Measurements from ENCODE around the gene PDIA6. TPM values are rescaled to one million over a fixed set of nuclear protein-coding genes. Genes with fewer than 3 reads are reported as not detected.

Gene PDIA6
- total and polyA plus RNA-seq, 10 of the 15 experiments (the other 5 are each of a cell fraction or from before 2014, with no cell fraction given): 148 to 526 (median 209) TPM

DNA sequence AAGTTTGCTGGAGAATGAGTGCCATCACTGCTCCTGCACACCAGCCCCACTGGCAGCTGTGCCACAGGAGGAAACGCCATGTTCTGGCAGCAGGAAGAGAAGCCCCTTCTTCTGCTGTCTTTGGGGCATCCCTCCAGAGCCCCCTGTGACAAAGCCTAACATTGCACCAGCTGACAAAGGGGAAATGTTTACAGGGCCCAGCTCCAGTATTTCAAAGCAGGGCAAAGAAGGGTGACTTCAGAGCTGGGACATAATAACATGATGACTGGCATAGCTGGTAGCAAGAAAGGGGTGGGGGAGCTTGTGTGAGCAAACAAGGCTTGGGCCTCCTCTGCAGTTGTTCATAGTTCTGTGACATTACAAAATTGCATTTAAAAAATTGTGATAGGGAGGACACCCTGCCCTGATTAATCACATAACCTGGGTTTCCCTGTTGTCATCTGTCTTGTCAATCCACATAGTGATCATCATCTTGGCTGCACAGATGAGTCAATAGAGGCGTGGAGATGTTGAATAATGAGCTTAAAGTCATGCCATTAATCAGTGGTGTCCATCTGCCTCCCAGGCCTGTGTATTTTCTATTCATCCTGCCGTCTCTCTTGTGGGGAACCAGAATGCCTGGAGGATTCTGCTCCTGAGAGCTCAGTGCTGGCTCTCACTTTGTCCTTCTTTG lies 29.1 kb upstream of the PDIA6 start (continued):
- TF ChIP-seq E4F1 (IDR thresholded peaks at IDR 0.05; ENCODE audit: borderline replicate concordance, partially characterized antibody): no peak
- TF ChIP-seq, protein P1, sequence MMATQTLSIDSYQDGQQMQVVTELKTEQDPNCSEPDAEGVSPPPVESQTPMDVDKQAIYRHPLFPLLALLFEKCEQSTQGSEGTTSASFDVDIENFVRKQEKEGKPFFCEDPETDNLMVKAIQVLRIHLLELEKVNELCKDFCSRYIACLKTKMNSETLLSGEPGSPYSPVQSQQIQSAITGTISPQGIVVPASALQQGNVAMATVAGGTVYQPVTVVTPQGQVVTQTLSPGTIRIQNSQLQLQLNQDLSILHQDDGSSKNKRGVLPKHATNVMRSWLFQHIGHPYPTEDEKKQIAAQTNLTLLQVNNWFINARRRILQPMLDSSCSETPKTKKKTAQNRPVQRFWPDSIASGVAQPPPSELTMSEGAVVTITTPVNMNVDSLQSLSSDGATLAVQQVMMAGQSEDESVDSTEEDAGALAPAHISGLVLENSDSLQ (IDR thresholded peaks at IDR 0.05): no peak

DNA sequence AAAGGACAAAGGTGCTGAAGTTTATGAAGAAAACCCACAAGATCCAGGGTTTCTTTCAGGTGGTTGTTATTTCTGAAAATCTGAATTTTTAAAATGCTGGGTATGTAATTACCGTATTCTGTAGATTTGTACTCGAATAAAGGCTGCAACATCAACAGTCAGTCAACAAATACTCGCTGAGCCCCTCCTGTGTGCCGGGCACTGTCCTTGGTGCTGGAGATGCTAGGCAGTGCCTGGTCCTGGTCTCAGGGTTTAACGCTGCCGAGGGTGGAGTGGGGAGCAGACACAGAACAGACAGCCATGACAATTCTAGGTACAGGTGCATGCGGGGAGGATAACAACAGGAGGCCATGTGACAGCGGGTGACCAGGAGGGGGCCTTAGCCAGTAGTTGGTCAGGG lies 27.2 kb upstream of the PDIA6 start:
- Histone ChIP-seq H3K4me3 (no peak overlapping the region), H4K20me1 (ENCODE audit: control insufficient read depth, insufficient read depth) (no peaks in the 10 kb centered on the region), H3K27me3 (replicated peaks in 1 of 2; ENCODE audit: control insufficient read depth in 2 of 2, insufficient read depth in 2 of 2, low read length in 1 of 2) (peaks cover 0 to 1% of the 10 kb centered on the region in 2 experiments; a peak in 2 of 4 replicates), H3K36me3 (ENCODE audit: control insufficient read depth in 2 of 2, insufficient read depth in 2 of 2, low read length in 1 of 2) (no peaks in the 10 kb centered on the region), H3K4me2 (ENCODE audit: control insufficient read depth, insufficient read depth) (no peak overlapping the region), H2AFZ (ENCODE audit: control insufficient read depth, low read depth, low read length) (no peak overlapping the region), H3K9ac (ENCODE audit: control insufficient read depth, insufficient read depth, low read length) (no peak overlapping the region), H3K9me3 (replicated peaks; ENCODE audit: control insufficient read depth, insufficient read depth, low read length) (peaks cover 7% of the 10 kb centered on the region; the same call in 1 of the 3 replicates), H3K4me1 (ENCODE audit: control insufficient read depth, insufficient read depth, low read length) (no peaks in the 10 kb centered on the region), H3K27ac (ENCODE audit: control insufficient read depth, insufficient read depth) (no peak overlapping the region), H3K79me2 (ENCODE audit: control insufficient read depth, insufficient read depth, low read length) (no peaks in the 10 kb centered on the region)
- FAIRE-seq (no peak), DNase-seq (ENCODE audit: low read depth, low spot score) (no peak), ATAC-seq (no peak)
- CTCF ChIA-PET: interaction anchor here (9.2 kb wide), 1 partner anchor 61 kb away, joined by 87 read pairs; no protein-coding TSS in a partner anchor
- SMC1A ChIA-PET (ENCODE audit: uncharacterized antibody, unreplicated experiment): no interaction called here
- WGBS (ENCODE audit: insufficient coverage, insufficient replicate concordance, low lambda C conversion rate, missing lambda C conversion rate): 43% methylated on average over 8 of the region's 8 CpGs
- in situ Hi-C loops (cut with MboI) (loop anchor here (5.0 kb wide), 3 partner anchors 57 to 742 kb away; no protein-coding TSS in a partner anchor), intact Hi-C loops (cut with micrococcal nuclease; ENCODE audit: unreplicated experiment) (loop anchor here (10.0 kb wide), 1 partner anchor 745 kb away; no protein-coding TSS in a partner anchor)
- RAD21 ChIA-PET (ENCODE audit: unreplicated experiment): interaction anchor here (1.9 kb wide), 1 partner anchor 61 kb away, joined by 9 read pairs; no protein-coding TSS in a partner anchor
- BruUV-seq (replicated peaks): no TSS peak
- POLR2A ChIA-PET: no interaction called here
- TF ChIP-seq TAF1 (IDR thresholded peaks at IDR 0.05; ENCODE audit: borderline replicate concordance, low read depth, low read length) (no peak), REST (IDR thresholded peaks at IDR 0.05; ENCODE audit: low read depth, low read length) (peak; percentile 80)

Measured in GM12878 (cell line).